GM06990 (cell line): ENCODE data around the gene ADAM8.

Source experiments
- DNase-seq: peaks from one replicate; pipeline ENCODE4 v3.0.0-alpha.2; 2011; ENCODE audit not compliant: insufficient read length; ENCODE audit errors: extremely low read depth
- H3K27me3 ChIP-seq: replicated peaks from 2 replicates; pipeline ENCODE4 v1.6.0; 2011; ENCODE audit warnings: low read length; ENCODE audit not compliant: control insufficient read depth, insufficient read depth
- H3K36me3 ChIP-seq: 2 replicates; pipeline ENCODE4 v1.5.1; 2011; ENCODE audit warnings: low read length; ENCODE audit not compliant: control insufficient read depth, insufficient read depth
- H3K4me3 ChIP-seq: replicated peaks from 2 replicates; pipeline ENCODE4 v1.5.1; 2011; ENCODE audit warnings: low read depth, mild to moderate bottlenecking, control low read depth, low read length
- TF ChIP-seq, protein P1 (sequence below): IDR thresholded peaks from 2 replicates; pipeline ENCODE4 v1.5.1; 2011; ENCODE audit warnings: low read length, control low read depth, mild to moderate bottlenecking, inconsistent platforms; ENCODE audit not compliant: insufficient read depth, poor library complexity, severe bottlenecking

ADAM8 gene

GRCh38 chr10:133238466-133238804 is 38.2 kb downstream of the ADAM8 start:
- no peaks in the 10 kb centered on the region; the same call in 1 of the 2 replicates for H3K27me3 ChIP-seq
- DNase-seq: no peak
- TF ChIP-seq, protein P1, sequence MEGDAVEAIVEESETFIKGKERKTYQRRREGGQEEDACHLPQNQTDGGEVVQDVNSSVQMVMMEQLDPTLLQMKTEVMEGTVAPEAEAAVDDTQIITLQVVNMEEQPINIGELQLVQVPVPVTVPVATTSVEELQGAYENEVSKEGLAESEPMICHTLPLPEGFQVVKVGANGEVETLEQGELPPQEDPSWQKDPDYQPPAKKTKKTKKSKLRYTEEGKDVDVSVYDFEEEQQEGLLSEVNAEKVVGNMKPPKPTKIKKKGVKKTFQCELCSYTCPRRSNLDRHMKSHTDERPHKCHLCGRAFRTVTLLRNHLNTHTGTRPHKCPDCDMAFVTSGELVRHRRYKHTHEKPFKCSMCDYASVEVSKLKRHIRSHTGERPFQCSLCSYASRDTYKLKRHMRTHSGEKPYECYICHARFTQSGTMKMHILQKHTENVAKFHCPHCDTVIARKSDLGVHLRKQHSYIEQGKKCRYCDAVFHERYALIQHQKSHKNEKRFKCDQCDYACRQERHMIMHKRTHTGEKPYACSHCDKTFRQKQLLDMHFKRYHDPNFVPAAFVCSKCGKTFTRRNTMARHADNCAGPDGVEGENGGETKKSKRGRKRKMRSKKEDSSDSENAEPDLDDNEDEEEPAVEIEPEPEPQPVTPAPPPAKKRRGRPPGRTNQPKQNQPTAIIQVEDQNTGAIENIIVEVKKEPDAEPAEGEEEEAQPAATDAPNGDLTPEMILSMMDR: no peak
- no peak overlapping the region for H3K4me3 ChIP-seq
- H3K36me3 ChIP-seq: no peaks in the 10 kb centered on the region

GRCh38 chr10:133237588-133238465 is 38.8 kb downstream of the ADAM8 start, which contains the start of gene VENTX:
VENTX (plus strand) TSS chr10:133237855; CDS start chr10:133237915, 60 bp downstream.
- Histone ChIP-seq H3K4me3 (no peak within 1 kb of the TSS), H3K36me3 (no peaks in the 10 kb centered on the region), H3K27me3 (no peaks in the 10 kb centered on the region; the same call in 1 of the 2 replicates)
- TF ChIP-seq, protein P1: no peak
- DNase-seq: no peak

DNA sequence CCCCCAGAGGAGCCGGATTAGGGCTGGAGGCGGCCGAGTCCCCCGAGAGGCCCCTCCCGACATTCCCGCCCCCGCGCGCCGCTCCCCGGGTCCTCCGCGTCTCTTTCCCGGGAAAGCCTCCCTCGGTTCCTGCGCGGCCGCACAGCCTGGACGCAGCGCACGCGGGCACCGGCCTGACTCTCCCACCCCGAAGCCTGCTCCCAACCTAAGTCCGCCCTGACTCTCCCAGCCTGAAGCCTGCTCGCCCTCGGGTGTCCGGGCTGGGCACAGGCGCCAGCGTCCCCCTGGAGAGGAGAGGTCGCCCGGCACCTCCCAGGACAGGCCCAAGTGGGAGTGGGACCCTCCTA is 39.5 kb downstream of the ADAM8 start:
- H3K27me3 ChIP-seq: no peaks in the 10 kb centered on the region; the same call in 1 of the 2 replicates

DNA sequence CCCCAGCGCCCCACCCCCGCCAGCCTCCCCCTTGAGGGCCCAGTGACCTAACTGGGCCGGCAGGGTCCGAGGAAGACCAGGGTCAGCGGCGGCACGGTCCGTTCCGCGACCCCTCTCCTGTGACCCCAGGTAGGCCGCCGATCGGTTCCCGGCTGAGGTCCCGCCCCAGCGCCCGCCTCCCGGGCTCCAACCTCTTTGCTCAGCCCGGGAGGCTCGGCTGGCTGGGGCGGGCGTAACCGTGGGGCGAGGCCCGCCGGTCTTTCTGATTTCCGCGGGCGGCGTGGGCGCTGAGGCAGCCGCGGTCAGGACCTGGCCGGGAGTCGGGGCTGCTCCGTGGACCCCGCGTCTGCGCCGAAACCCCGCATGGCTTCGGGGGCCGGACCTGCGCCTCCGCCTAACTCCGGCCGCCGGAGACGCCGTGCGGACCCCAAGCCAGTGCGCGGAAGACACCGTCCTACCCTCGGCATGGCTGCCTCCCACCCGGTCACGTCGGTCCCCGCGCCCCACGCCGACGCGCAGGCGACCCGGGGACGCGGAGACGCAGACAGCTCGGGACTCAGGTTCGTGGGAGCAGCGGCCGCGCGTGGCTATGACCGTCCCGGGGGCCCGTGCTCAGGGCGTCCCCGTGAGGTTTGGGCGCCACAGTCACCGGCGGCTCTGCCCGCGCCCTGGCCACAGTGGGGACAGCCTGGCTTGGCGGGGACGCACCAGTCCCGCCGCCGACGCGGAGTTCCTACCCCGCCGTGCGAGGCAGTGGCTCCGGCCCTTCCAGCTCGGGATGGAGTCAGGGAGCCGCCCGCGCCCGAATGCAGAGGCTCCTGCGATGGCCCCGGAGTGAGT is 40.0 kb downstream of the ADAM8 start:
- Histone ChIP-seq H3K4me3 (no peak overlapping the region), H3K27me3 (no peaks in the 10 kb centered on the region; the same call in 1 of the 2 replicates), H3K36me3 (no peaks in the 10 kb centered on the region)
- TF ChIP-seq, protein P1: no peak
- DNase-seq: no peak

More for the DNA sequence above, 39.5 kb downstream of the ADAM8 start:
- H3K36me3 ChIP-seq: no peaks in the 10 kb centered on the region
- no peak overlapping the region for H3K4me3 ChIP-seq
- DNase-seq: no peak
- TF ChIP-seq, protein P1: no peak

DNA sequence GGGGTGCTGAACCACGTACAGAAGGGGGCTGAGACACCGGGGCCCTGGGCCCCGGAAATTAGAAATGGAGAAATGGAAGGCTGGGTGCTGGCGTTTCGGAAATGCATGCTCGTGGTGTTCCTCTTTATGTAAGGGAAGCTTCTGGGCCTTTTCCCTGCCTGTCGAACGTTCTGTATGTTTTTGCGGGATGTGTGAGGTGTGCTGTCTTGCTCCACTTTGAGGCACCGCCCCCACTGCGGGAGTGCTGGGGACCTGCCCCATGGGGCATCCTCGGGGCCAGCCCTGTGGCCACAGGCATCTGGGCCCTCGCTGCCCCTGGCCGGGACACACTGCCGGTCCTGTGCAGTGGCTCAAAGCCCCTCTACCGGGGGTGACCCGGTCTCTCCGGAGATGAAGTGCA is 40.7 kb downstream of the ADAM8 start:
- no peak overlapping the region for H3K4me3 ChIP-seq
- TF ChIP-seq, protein P1: no peak
- H3K36me3 ChIP-seq: no peaks in the 10 kb centered on the region
- H3K27me3 ChIP-seq: no peaks in the 10 kb centered on the region; the same call in 1 of the 2 replicates
- DNase-seq: no peak
